HG03196 (cell line): ENCODE data around the gene NAA35.

Experiments used
- ATAC-seq: cut with Tn5 transposase; IDR thresholded peaks from one replicate; pipeline ENCODE4 v1.9.1; 2021; ENCODE audit not compliant: unreplicated experiment

The NAA35 gene

DNA sequence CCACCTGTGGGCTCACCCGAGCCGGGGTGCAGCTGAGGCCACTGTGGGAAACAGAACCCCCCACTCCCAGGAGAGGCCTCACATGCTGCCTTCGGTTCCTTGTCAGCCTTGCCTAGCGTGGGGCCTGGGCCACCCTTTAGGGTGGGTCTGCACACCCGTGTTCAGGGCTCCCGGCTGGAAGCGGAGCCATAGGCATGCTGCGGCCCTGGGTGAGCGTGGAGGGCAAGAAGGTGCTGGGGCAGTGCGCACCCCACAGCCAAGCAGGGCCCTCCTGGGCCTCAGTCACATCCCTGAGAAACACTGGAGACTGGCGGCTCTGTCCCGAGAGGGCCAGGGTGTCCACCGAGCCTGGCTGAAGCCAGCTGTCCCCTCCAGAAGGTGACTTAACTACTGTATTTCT lies 116.5 kb downstream of the NAA35 start:
- no peak for ATAC-seq

DNA sequence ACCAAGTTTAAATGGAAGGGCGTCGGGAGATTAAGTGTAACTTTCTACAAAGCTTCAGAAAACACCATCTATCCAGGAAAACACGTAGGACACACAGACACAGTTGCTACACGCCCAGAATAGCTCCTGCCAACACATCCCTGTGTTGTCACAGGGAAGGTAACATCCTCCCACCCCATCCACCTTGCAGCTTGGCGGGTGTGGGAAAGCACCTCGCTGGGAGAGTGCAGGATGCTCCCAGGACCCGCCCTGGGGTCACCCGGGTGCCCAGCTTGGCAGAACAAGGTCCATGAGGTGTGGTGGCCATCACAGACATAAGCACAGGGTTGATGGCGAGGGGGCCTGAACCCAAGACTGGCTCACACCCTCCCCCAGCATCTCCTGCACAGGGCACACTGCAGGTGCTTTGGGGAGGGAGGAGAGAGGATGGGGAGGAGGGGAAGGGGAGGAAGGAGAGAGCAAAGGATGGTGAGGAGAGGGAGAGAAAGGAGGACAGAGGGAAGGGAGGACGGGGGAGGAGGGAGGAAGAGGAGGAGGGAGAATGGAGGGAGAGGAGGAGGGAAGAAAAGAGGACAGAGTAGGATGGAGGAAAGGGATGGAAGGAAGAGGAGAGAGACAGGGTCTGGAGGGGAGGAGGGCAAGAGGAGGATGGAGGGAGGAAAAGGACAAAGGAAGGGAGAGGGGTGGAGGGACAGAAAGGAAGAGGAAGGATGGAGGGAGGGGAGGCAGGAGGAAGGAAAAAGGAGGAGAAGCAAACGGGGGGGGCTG lies 121.2 kb downstream of the NAA35 start:
- ATAC-seq: no peak

DNA sequence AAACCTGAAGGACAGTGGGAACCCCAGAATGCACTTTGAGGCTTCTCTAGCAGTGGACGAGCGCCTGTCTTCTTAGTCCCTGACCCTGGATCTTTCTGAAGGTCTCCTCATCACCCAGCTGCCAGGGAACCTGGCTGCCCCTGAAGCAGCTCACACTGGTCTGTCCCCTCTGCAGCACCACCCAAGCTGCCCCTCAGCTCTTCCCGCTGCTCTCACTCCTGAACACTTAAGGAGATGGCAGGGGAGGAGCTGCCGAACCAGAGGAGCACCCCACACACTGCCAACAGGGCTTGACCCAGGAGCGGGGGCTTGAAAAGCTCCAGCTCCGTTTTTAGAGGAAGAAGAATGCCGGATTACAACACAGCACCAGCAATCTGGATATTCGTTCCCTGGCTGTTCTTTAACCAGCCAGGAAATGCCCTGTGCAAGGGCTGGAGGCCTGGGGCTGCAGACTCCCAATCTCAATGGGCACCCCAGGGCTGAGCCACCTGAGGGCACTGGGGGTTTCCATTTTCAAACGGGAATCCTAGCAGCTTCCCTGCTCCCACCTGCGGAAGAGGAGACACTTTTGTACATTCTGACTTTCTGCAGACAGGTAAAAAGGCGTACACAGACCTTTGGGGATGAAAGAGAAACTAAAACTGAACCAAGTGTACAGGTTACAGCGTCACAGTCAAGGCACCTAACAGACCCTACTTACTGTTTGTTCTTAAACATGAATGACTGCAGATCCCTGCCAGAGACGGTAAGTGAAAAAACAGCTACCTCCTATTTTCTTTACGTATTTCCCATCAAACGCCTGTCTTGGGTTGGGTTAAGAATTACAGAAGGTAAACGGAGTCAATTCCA lies 122.1 kb downstream of the NAA35 start:
- no peak for ATAC-seq

DNA sequence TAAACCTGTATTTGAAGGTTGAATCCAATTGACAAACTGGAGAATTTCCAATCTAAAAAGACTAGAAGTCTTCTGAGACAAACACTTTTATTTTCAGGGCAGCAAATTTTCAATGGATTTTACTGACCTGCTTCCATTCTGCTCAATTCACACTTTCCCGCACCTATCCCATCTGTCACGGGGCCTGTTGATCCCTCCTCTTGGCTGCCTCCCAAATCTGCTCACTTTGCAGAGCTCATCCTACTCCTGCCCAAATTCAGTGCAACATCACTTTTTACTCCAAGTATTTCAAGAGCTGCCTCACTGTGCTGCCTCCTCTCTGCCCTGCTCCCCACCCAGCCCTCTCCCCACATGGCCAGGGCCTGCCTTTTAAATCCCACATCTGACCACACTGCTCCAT lies 123.3 kb downstream of the NAA35 start:
- no peak for ATAC-seq

DNA sequence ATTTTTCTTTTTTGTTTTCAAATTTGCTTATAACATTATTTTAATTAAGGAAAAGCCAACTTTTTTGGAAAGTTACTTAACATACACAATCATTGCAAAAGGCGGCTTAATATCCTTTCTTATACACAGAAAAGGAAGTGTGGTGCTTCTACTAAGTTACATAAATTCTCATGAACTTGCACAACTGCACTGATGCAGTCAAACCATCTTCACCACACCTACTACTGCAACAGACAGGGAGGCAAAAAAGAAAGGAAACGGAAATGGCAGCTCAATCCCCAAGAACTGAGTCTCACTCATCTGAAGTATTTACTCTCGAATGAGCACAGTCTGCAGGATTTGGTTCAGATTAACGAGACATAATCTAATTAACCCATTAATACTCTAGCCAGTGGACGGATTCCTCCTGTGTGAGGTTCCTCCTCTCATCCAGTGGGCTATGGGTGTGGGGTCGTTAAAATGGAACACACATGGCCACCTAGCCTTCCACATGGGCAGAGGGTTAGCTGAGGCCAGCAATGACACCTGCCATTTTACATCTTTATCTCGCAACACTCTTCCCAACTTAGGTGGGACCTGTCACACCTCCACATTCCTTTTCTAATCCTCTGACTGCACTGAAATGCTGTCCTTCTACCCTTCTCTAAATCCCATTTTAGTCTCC lies 128.4 kb downstream of the NAA35 start:
- no peak for ATAC-seq
